SW 1271 (cell line): ENCODE data around the gene NDUFAF7.
A peak's percentile ranks its signal among the peaks of the same experiment; 100 is the strongest.
"Not testable (repeated sequence)": the region's sequence is repeated elsewhere in the genome, so short reads cannot be mapped to it uniquely, and the experiment has no call there.

Source experiments
- DNase-seq, 2 experiments: peaks; one replicate each; lab custom pipeline; 2025; lab: John Stamatoyannopoulos, UW

NDUFAF7 gene

GRCh38 chr2:37231241-37232130 is at the start of gene NDUFAF7, which contains the start of gene CEBPZ:
TSS of gene NDUFAF7 (plus strand) at chr2:37231658. CDS start at chr2:37231706, 48 bp downstream.
TSS of gene CEBPZ (minus strand) at chr2:37231596. CDS start at chr2:37231567, 29 bp downstream.
- peak; percentile 89 to 91 for DNase-seq

- no peak for DNase-seq
Measured at GRCh38 chr2:37181726-37182684, 49.5 kb upstream of the NDUFAF7 start.

- DNase-seq = no peak
Measured at GRCh38 chr2:37188570-37188969, 42.9 kb upstream of the NDUFAF7 start, which contains the start of gene SULT6B1. TSS of gene SULT6B1 (minus strand) at chr2:37188670. CDS start at chr2:37188640, 30 bp downstream.

- peak; percentile 58 to 90 for DNase-seq
Measured at GRCh38 chr2:37189452-37190153, 41.9 kb upstream of the NDUFAF7 start.

- DNase-seq = no peak
Measured at GRCh38 chr2:37190290-37190689, 41.2 kb upstream of the NDUFAF7 start.

GRCh38 chr2:37191253-37191652 is 40.2 kb upstream of the NDUFAF7 start:
- DNase-seq = no peak

- no peak for DNase-seq
Measured at GRCh38 chr2:37191747-37192146, 39.7 kb upstream of the NDUFAF7 start.

GRCh38 chr2:37192551-37192950 is 38.9 kb upstream of the NDUFAF7 start:
- DNase-seq = no peak

- not testable (repeated sequence) for DNase-seq
Measured at GRCh38 chr2:37195862-37196319, 35.6 kb upstream of the NDUFAF7 start.

GRCh38 chr2:37196320-37197195 is 34.9 kb upstream of the NDUFAF7 start, which contains the start of gene CEBPZOS:
TSS of gene CEBPZOS (plus strand) at chr2:37196496. CDS start at chr2:37199705, 3,209 bp downstream.
- peak; percentile 23 to 77 for DNase-seq

- DNase-seq = no peak
Measured at GRCh38 chr2:37198681-37199065, 32.8 kb upstream of the NDUFAF7 start.

GRCh38 chr2:37201208-37201607 is 30.2 kb upstream of the NDUFAF7 start:
- DNase-seq = no peak

GRCh38 chr2:37201766-37202165 is 29.7 kb upstream of the NDUFAF7 start:
- no peak for DNase-seq

- no peak for DNase-seq
Measured at GRCh38 chr2:37203708-37204107, 27.8 kb upstream of the NDUFAF7 start.

GRCh38 chr2:37205071-37205661 is 26.3 kb upstream of the NDUFAF7 start:
- not testable (repeated sequence) for DNase-seq

GRCh38 chr2:37205689-37206341 is 25.6 kb upstream of the NDUFAF7 start:
- DNase-seq = no peak

GRCh38 chr2:37206760-37207159 is 24.7 kb upstream of the NDUFAF7 start:
- not testable (repeated sequence) for DNase-seq

- no peak for DNase-seq
Measured at GRCh38 chr2:37211212-37211611, 20.2 kb upstream of the NDUFAF7 start.

- no peak for DNase-seq
Measured at GRCh38 chr2:37211939-37212338, 19.5 kb upstream of the NDUFAF7 start.
